HG03097 (cell line): ENCODE data around the gene CAMSAP1.
"Not testable (repeated sequence)": the region's sequence is repeated elsewhere in the genome, so short reads cannot be mapped to it uniquely, and the experiment has no call there.

Source experiments
- ATAC-seq: cut with Tn5 transposase; IDR thresholded peaks from one replicate; pipeline ENCODE4 v1.9.1; 2021; ENCODE audit not compliant: unreplicated experiment, low FRiP score

Gene CAMSAP1

GRCh38 chr9:135943604-135944003 lies 36.3 kb upstream of the CAMSAP1 start:
- not testable (repeated sequence) for ATAC-seq

- no peak for ATAC-seq
Observed at GRCh38 chr9:135941288-135941995, 34.1 kb upstream of the CAMSAP1 start.

- ATAC-seq, result no peak
Observed at GRCh38 chr9:135939351-135940265, 32.3 kb upstream of the CAMSAP1 start.

- no peak for ATAC-seq
Observed at GRCh38 chr9:135937521-135938489, 30.5 kb upstream of the CAMSAP1 start.

- no peak for ATAC-seq
Observed at GRCh38 chr9:135933114-135933513, 25.8 kb upstream of the CAMSAP1 start.

GRCh38 chr9:135932656-135933055 lies 25.3 kb upstream of the CAMSAP1 start:
- no peak for ATAC-seq

GRCh38 chr9:135931349-135931820 lies 24.0 kb upstream of the CAMSAP1 start:
- no peak for ATAC-seq

- ATAC-seq, result no peak
Observed at GRCh38 chr9:135930446-135931345, 23.4 kb upstream of the CAMSAP1 start.

- no peak for ATAC-seq
Observed at GRCh38 chr9:135929656-135930445, 22.5 kb upstream of the CAMSAP1 start.

GRCh38 chr9:135928731-135929655 lies 21.6 kb upstream of the CAMSAP1 start:
- ATAC-seq, result no peak

- no peak for ATAC-seq
Observed at GRCh38 chr9:135928074-135928730, 20.9 kb upstream of the CAMSAP1 start.

- ATAC-seq, result no peak
Observed at GRCh38 chr9:135927195-135928013, 20.1 kb upstream of the CAMSAP1 start.

- ATAC-seq, result no peak
Observed at GRCh38 chr9:135926402-135927194, 19.3 kb upstream of the CAMSAP1 start.

GRCh38 chr9:135925496-135926133 lies 18.3 kb upstream of the CAMSAP1 start:
- no peak for ATAC-seq
